ENCODE measurements around the gene PTH1R. TPM values are rescaled to one million over a fixed set of nuclear protein-coding genes. Genes with fewer than 3 reads are reported as not detected.

PTH1R gene
- total and polyA plus RNA-seq, 3 donors from 2014 or later: 8.4 to 11.3 (median 10.2) TPM

- no peak for DNase-seq
- Histone ChIP-seq H3K36me3 (ENCODE audit: low read depth, missing control alignments) (no peaks in the 10 kb centered on the region), H3K27me3 (no peaks in the 10 kb centered on the region), H3K27ac (no peak overlapping the region), H3K9me3 (no peaks in the 10 kb centered on the region), H3K4me3 (no peak overlapping the region), H3K4me1 (peaks cover 33% of the 10 kb centered on the region)
- intact Hi-C loops (cut with DNase I; ENCODE audit: low total_unique reads): no loop called here
- no peak for TF ChIP-seq POLR2A (IDR thresholded peaks at IDR 0.05)
- TF ChIP-seq, protein P1, sequence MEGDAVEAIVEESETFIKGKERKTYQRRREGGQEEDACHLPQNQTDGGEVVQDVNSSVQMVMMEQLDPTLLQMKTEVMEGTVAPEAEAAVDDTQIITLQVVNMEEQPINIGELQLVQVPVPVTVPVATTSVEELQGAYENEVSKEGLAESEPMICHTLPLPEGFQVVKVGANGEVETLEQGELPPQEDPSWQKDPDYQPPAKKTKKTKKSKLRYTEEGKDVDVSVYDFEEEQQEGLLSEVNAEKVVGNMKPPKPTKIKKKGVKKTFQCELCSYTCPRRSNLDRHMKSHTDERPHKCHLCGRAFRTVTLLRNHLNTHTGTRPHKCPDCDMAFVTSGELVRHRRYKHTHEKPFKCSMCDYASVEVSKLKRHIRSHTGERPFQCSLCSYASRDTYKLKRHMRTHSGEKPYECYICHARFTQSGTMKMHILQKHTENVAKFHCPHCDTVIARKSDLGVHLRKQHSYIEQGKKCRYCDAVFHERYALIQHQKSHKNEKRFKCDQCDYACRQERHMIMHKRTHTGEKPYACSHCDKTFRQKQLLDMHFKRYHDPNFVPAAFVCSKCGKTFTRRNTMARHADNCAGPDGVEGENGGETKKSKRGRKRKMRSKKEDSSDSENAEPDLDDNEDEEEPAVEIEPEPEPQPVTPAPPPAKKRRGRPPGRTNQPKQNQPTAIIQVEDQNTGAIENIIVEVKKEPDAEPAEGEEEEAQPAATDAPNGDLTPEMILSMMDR (IDR thresholded peaks at IDR 0.05): no peak
- 83 to 88% methylated on average over 7 to 11 of the region's 11 CpGs for WGBS, 2 donors
These were observed 11.4 kb upstream of the PTH1R start for GRCh38 chr3:46866032-46866595.

DNA sequence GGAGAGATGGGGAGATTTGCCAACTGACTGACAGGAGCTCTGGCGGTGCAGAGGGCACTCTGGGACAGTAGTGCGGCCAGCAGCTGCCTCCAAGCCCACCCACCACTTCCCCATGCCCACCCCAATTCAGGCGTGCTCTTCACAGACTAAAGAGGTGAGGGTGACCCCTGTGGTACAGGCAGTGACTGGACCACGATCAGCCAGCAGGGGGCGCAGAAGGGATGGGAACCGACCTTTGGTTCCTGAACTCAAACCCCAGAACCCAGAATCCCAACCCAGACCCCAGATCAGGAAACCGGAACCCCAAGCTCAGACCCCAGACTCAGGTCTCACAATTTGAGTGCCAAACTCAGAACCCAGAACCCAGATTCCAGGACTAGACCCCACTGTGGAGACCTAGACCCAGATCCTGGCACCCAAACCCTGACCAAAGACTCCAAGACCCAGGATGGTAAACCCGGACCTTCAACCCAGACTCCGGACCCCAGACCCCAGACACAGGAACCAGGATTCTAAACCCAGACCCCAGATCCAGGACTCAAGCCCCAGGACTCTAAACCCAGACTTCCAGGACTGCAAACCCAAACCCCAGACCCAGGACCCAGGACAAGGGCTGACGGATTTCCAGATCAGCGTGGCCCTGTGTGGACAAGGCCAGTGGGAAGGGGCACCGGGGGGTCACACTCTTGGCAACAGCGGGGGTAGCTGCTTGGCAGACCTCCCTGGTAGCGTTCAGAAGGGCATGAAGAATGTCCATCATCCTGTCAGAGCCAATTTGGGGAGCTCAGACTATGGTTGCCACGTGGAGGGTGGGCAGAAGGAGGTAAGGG is 10.6 kb upstream of the PTH1R start:
- H3K4me3 ChIP-seq: no peak overlapping the region

GRCh38 chr3:46867550-46867898 is 10.0 kb upstream of the PTH1R start:
- TF ChIP-seq, protein P1 (IDR thresholded peaks at IDR 0.05): no peak
- TF ChIP-seq POLR2A (IDR thresholded peaks at IDR 0.05): no peak
- intact Hi-C loops (cut with DNase I; ENCODE audit: low total_unique reads): no loop called here
- Histone ChIP-seq H3K9me3 (no peaks in the 10 kb centered on the region), H3K27ac (peak overlapping the region; percentile 1 to 42), H3K4me3 (no peak overlapping the region), H3K27me3 (no peaks in the 10 kb centered on the region), H3K4me1 (peaks cover 39% of the 10 kb centered on the region), H3K36me3 (ENCODE audit: low read depth, missing control alignments) (no peaks in the 10 kb centered on the region)
- peak; percentile 89 for DNase-seq
- 27 to 47% methylated on average over 13 to 15 of the region's 15 CpGs for WGBS, 2 donors

More for the DNA sequence above, 10.6 kb upstream of the PTH1R start:
- no peaks in the 10 kb centered on the region for H3K27me3 ChIP-seq
- peaks cover 35% of the 10 kb centered on the region for H3K4me1 ChIP-seq
- intact Hi-C loops (cut with DNase I; ENCODE audit: low total_unique reads): no loop called here
- H3K27ac ChIP-seq: peak overlapping the region; percentile 1 to 42
- no peaks in the 10 kb centered on the region for H3K36me3 ChIP-seq (ENCODE audit: low read depth, missing control alignments)
- 52 to 54% methylated on average over 14 to 15 of the region's 15 CpGs for whole genome bisulfite sequencing, 2 donors
- DNase-seq: peak; percentile 87
- no peaks in the 10 kb centered on the region for H3K9me3 ChIP-seq
- no peak for TF ChIP-seq POLR2A (IDR thresholded peaks at IDR 0.05)
- TF ChIP-seq, protein P1 (IDR thresholded peaks at IDR 0.05): peak; percentile 84 to 94 (median 86)

GRCh38 chr3:46868287-46868686 is 9.2 kb upstream of the PTH1R start:
- Histone ChIP-seq H3K4me3 (no peak overlapping the region), H3K9me3 (no peaks in the 10 kb centered on the region), H3K27ac (peak overlapping the region; percentile 38 to 39), H3K36me3 (ENCODE audit: low read depth, missing control alignments) (no peaks in the 10 kb centered on the region), H3K4me1 (peaks cover 47% of the 10 kb centered on the region), H3K27me3 (no peaks in the 10 kb centered on the region)
- intact Hi-C loops (cut with DNase I; ENCODE audit: low total_unique reads): no loop called here
- TF ChIP-seq, protein P1 (IDR thresholded peaks at IDR 0.05): no peak
- no peak for TF ChIP-seq POLR2A (IDR thresholded peaks at IDR 0.05)
- 68 to 80% methylated on average over 2 to 8 of the region's 8 CpGs for WGBS, 2 donors
- DNase-seq: no peak

Measured in testis (tissue), 3 donors.